ENCODE results near the gene LEMD1.

The LEMD1 gene

GRCh38 chr1:205465392-205465791, 43.5 kb upstream of the LEMD1 start:
- ATAC-seq, result no peak
- TF ChIP-seq GLIS3 (CRISPR knock-in tag; IDR thresholded peaks at IDR 0.05), result no peak
- no peak for TF ChIP-seq SNAI2 (CRISPR knock-in tag; IDR thresholded peaks at IDR 0.05)
- no peak for TF ChIP-seq ZFP3 (CRISPR knock-in tag; IDR thresholded peaks at IDR 0.05)
- TF ChIP-seq ZNF8 (CRISPR knock-in tag; IDR thresholded peaks at IDR 0.05), result no peak
- no peak for TF ChIP-seq ESRRG (CRISPR knock-in tag; IDR thresholded peaks at IDR 0.05)
- TF ChIP-seq OSR1 (CRISPR knock-in tag; IDR thresholded peaks at IDR 0.05), result no peak
- no peak for TF ChIP-seq PATZ1 (CRISPR knock-in tag; IDR thresholded peaks at IDR 0.05; ENCODE audit: borderline replicate concordance)
- no peak for TF ChIP-seq TOX (CRISPR knock-in tag; IDR thresholded peaks at IDR 0.05; ENCODE audit: borderline replicate concordance)
- no peak for TF ChIP-seq RARB (CRISPR knock-in tag; IDR thresholded peaks at IDR 0.05)
- no peak for TF ChIP-seq TSHZ2 (CRISPR knock-in tag; IDR thresholded peaks at IDR 0.05)
- TF ChIP-seq ZNF565 (CRISPR knock-in tag; conservative IDR thresholded peaks at IDR 0.05; ENCODE audit: low read depth), result no peak
- TF ChIP-seq ZFP30 (CRISPR knock-in tag; IDR thresholded peaks at IDR 0.05), result no peak
- no peak for TF ChIP-seq CSRNP3 (CRISPR knock-in tag; IDR thresholded peaks at IDR 0.05)
- TF ChIP-seq ARNTL (CRISPR knock-in tag; IDR thresholded peaks at IDR 0.05; ENCODE audit: borderline replicate concordance, low read depth), result no peak
- TF ChIP-seq ZC3H10 (CRISPR knock-in tag; IDR thresholded peaks at IDR 0.05), result no peak

GRCh38 chr1:205458777-205459566, 37.1 kb upstream of the LEMD1 start:
- peak; percentile 91 for ATAC-seq
- TF ChIP-seq ZC3H10 (CRISPR knock-in tag; IDR thresholded peaks at IDR 0.05) (0 out of 2 replicates have a peak, but pooled peaks have one; percentile 34), PPARA (CRISPR knock-in tag; IDR thresholded peaks at IDR 0.05; ENCODE audit: borderline replicate concordance) (no peak), TOX (CRISPR knock-in tag; IDR thresholded peaks at IDR 0.05; ENCODE audit: borderline replicate concordance) (peak; percentile 38; the same call in 1 of the 2 replicates), ZFP3 (CRISPR knock-in tag; IDR thresholded peaks at IDR 0.05) (0 out of 2 replicates have a peak, but pooled peaks have one; percentile 33)

- 0 out of 3 replicates have a peak, but pooled peaks have one; percentile 8 for ATAC-seq
- TF ChIP-seq CSRNP3 (CRISPR knock-in tag; IDR thresholded peaks at IDR 0.05) (no peak), ARNTL (CRISPR knock-in tag; IDR thresholded peaks at IDR 0.05; ENCODE audit: borderline replicate concordance, low read depth) (no peak), OSR1 (CRISPR knock-in tag; IDR thresholded peaks at IDR 0.05) (no peak), GLIS3 (CRISPR knock-in tag; IDR thresholded peaks at IDR 0.05) (no peak), ZNF8 (CRISPR knock-in tag; IDR thresholded peaks at IDR 0.05) (no peak), PATZ1 (CRISPR knock-in tag; IDR thresholded peaks at IDR 0.05; ENCODE audit: borderline replicate concordance) (no peak), RARB (CRISPR knock-in tag; IDR thresholded peaks at IDR 0.05) (no peak), ZNF565 (CRISPR knock-in tag; conservative IDR thresholded peaks at IDR 0.05; ENCODE audit: low read depth) (no peak), SNAI2 (CRISPR knock-in tag; IDR thresholded peaks at IDR 0.05) (no peak), ZC3H10 (CRISPR knock-in tag; IDR thresholded peaks at IDR 0.05) (no peak), ESRRG (CRISPR knock-in tag; IDR thresholded peaks at IDR 0.05) (no peak), BACH2 (CRISPR knock-in tag; IDR thresholded peaks at IDR 0.05; ENCODE audit: borderline replicate concordance) (no peak), ZFP30 (CRISPR knock-in tag; IDR thresholded peaks at IDR 0.05) (no peak), TOX (CRISPR knock-in tag; IDR thresholded peaks at IDR 0.05; ENCODE audit: borderline replicate concordance) (no peak), ISL1 (CRISPR knock-in tag; IDR thresholded peaks at IDR 0.05) (no peak), PPARA (CRISPR knock-in tag; IDR thresholded peaks at IDR 0.05; ENCODE audit: borderline replicate concordance) (no peak), CSDC2 (CRISPR knock-in tag; IDR thresholded peaks at IDR 0.05) (no peak)
Measured at GRCh38 chr1:205456868-205457745, 35.3 kb upstream of the LEMD1 start.

All from SK-N-SH treated with all-trans-retinoic acid at 6 μM for 48 hours (cell line).